HG02981 (cell line): ENCODE results near the gene SLC43A3.
A peak's percentile ranks its signal among the peaks of the same experiment; 100 is the strongest.

Source experiments
- ATAC-seq: cut with Tn5 transposase; IDR thresholded peaks from one replicate; pipeline ENCODE4 v1.9.1; 2021; ENCODE audit warnings: mild to moderate bottlenecking, moderate library complexity; ENCODE audit not compliant: unreplicated experiment

Gene SLC43A3

GRCh38 chr11:57430952-57431351, 4.0 kb upstream of the SLC43A3 start:
- ATAC-seq: no peak

GRCh38 chr11:57429946-57430345, 3.0 kb upstream of the SLC43A3 start:
- no peak for ATAC-seq

- no peak for ATAC-seq
These were observed 1.7 kb upstream of the SLC43A3 start for GRCh38 chr11:57428643-57429042.

- ATAC-seq: no peak
These were observed 784 bp upstream of the SLC43A3 start for GRCh38 chr11:57427727-57428082.

GRCh38 chr11:57426439-57426928, 437 bp downstream of the SLC43A3 start:
- ATAC-seq: no peak

GRCh38 chr11:57425565-57426438, 1.1 kb downstream of the SLC43A3 start:
- ATAC-seq: no peak

- ATAC-seq: peak; percentile 93
These were observed 1.9 kb downstream of the SLC43A3 start for GRCh38 chr11:57424792-57425564.

- ATAC-seq: no peak
These were observed 2.7 kb downstream of the SLC43A3 start for GRCh38 chr11:57424137-57424791.

- ATAC-seq: no peak
These were observed 4.3 kb downstream of the SLC43A3 start for GRCh38 chr11:57422669-57423068.

GRCh38 chr11:57421805-57422204, 5.1 kb downstream of the SLC43A3 start:
- no peak for ATAC-seq

- ATAC-seq: no peak
These were observed 5.9 kb downstream of the SLC43A3 start for GRCh38 chr11:57421066-57421465.

- ATAC-seq: no peak
These were observed 7.8 kb downstream of the SLC43A3 start for GRCh38 chr11:57419146-57419545.

GRCh38 chr11:57418131-57418530, 8.8 kb downstream of the SLC43A3 start:
- no peak for ATAC-seq

GRCh38 chr11:57417056-57417455, 9.9 kb downstream of the SLC43A3 start:
- no peak for ATAC-seq

- no peak for ATAC-seq
These were observed 10.5 kb downstream of the SLC43A3 start for GRCh38 chr11:57416436-57416835.

GRCh38 chr11:57414612-57415212, 12.2 kb downstream of the SLC43A3 start:
- ATAC-seq: no peak

GRCh38 chr11:57413681-57414080, 13.2 kb downstream of the SLC43A3 start:
- ATAC-seq: no peak

- ATAC-seq: no peak
These were observed 16.6 kb downstream of the SLC43A3 start for GRCh38 chr11:57410287-57410686.

GRCh38 chr11:57409321-57410100, 17.4 kb downstream of the SLC43A3 start:
- ATAC-seq: no peak

GRCh38 chr11:57408771-57409170, 18.1 kb downstream of the SLC43A3 start:
- no peak for ATAC-seq
